K562 (cell line): ENCODE measurements around the gene SLC66A3. TPM values are rescaled to one million over a fixed set of nuclear protein-coding genes. Genes with fewer than 3 reads are reported as not detected.

Source experiments
- ATAC-seq: fragments of 200-7000 bp; cut with Tn5 transposase; 3 replicates; pipeline ENCODE4 v1.9.1; 2020; ENCODE audit warnings: moderate library complexity
- BruUV-seq: library from RNA; stranded (reverse); fragments of 400-500 nt; replicated peaks from 2 replicates; lab custom pipeline; 2021; lab: Mats Ljungman, UMichigan
- CTCF ChIA-PET: fragments of 300-600 bp; formaldehyde crosslinking; extraction: SDS; loops from one replicate; lab custom pipeline; 2021; ENCODE audit warnings: low intra/inter-chr PET ratio; lab: Yijun Ruan, JAX
- POLR2A ChIA-PET: fragments of 300-600, 350-650 bp; sonication (Branson Sonifier 250); formaldehyde crosslinking; extraction: SDS; loops from one replicate; lab custom pipeline; 2021; ENCODE audit warnings: antibody characterized with exemption, inconsistent platforms; lab: Yijun Ruan, JAX
- DNase-seq, 4 experiments: peaks; one replicate each; pipeline versions ENCODE4 v3.0.0 to v3.0.0-alpha.2; 2011 to 2018; ENCODE audit warnings: low spot score in 3 of 4, mixed read lengths in 3 of 4; ENCODE audit errors: extremely low read depth in 1 of 4
- FAIRE-seq: peaks from 2 replicates; lab custom pipeline; 2011; peaks lifted over from hg19 to GRCh38; lab: Jason Lieb, UNC
- H2AFZ ChIP-seq: 2 replicates; pipeline ENCODE4 v1.6.0; 2011; ENCODE audit warnings: low read depth, low read length, control low read depth, inconsistent platforms
- H3K27ac ChIP-seq: fragments of 200-600 bp; 3 replicates; pipeline ENCODE4 v1.8.0; 2011; ENCODE audit warnings: low read depth, mild to moderate bottlenecking, control low read depth, inconsistent platforms, low read length, moderate library complexity, mixed read lengths; ENCODE audit errors: extremely low read depth
- H3K27me3 ChIP-seq, 2 experiments: fragments of 300-600 bp in 1 of 2; 2 replicates in 1 of 2; 3 replicates in 1 of 2; pipeline versions ENCODE4 v1.6.0 to v1.8.0; 2011; ENCODE audit warnings: inconsistent platforms in 2 of 2, low read length in 2 of 2, mild to moderate bottlenecking in 1 of 2, mixed read lengths in 1 of 2, moderate library complexity in 1 of 2; ENCODE audit not compliant: control insufficient read depth in 2 of 2, insufficient read depth in 2 of 2
- H3K36me3 ChIP-seq: fragments of 300-600 bp; 3 replicates; pipeline ENCODE4 v1.8.0; 2011; ENCODE audit warnings: mild to moderate bottlenecking, low read length, inconsistent platforms; ENCODE audit not compliant: control insufficient read depth, insufficient read depth
- H3K4me1 ChIP-seq, 2 experiments: fragments of 200-600 bp in 1 of 2; replicated peaks in 1 of 2; 2 replicates in 1 of 2; 3 replicates in 1 of 2; pipeline versions ENCODE4 v1.5.1 to v1.8.0; 2011; ENCODE audit warnings: inconsistent platforms in 2 of 2, low read length in 2 of 2, mild to moderate bottlenecking in 1 of 2, mixed read lengths in 1 of 2, moderate library complexity in 1 of 2; ENCODE audit not compliant: control insufficient read depth in 2 of 2, insufficient read depth in 2 of 2
- H3K4me2 ChIP-seq: 2 replicates; pipeline ENCODE4 v1.6.1; 2011; ENCODE audit warnings: low read length, control low read depth, inconsistent platforms, mixed read lengths; ENCODE audit not compliant: insufficient read depth
- H3K4me3 ChIP-seq: fragments of 200-600 bp; sonication (generic), shearing (Covaris generic); 2 replicates; pipeline ENCODE4 v1.5.1; 2016; ENCODE audit warnings: control low read depth, inconsistent platforms
- H3K79me2 ChIP-seq: fragments of 200-600 bp; 3 replicates; pipeline ENCODE4 v1.8.0; 2011; ENCODE audit warnings: low read length, inconsistent platforms; ENCODE audit not compliant: control insufficient read depth, insufficient read depth
- H3K9ac ChIP-seq, 2 experiments: 2 replicates each; pipeline versions ENCODE4 v1.6.0 to v1.6.1; 2011; ENCODE audit warnings: low read depth in 2 of 2, low read length in 2 of 2, control low read depth in 1 of 2, inconsistent platforms in 1 of 2, mild to moderate bottlenecking in 1 of 2, mixed read lengths in 1 of 2; ENCODE audit not compliant: insufficient read depth in 1 of 2
- H3K9me1 ChIP-seq: one replicate; pipeline ENCODE4 v1.6.0; 2011; ENCODE audit warnings: inconsistent platforms, mild to moderate bottlenecking, low read length, moderate library complexity; ENCODE audit not compliant: control insufficient read depth, insufficient read depth
- H3K9me3 ChIP-seq: replicated peaks from 2 replicates; pipeline ENCODE4 v1.5.1; 2011; ENCODE audit warnings: low read depth, low read length, inconsistent platforms; ENCODE audit not compliant: control insufficient read depth, insufficient read depth
- H4K20me1 ChIP-seq: replicated peaks from 2 replicates; pipeline ENCODE4 v1.6.1; 2011; ENCODE audit warnings: low read length, inconsistent platforms, mixed read lengths; ENCODE audit not compliant: control insufficient read depth, insufficient read depth
- ATF7 ChIP-seq: fragments of 450-650 bp; IDR thresholded peaks from 2 replicates; pipeline ENCODE4 v1.7.1; 2014; ENCODE audit warnings: mild to moderate bottlenecking, moderate library complexity
- CREB1 ChIP-seq, 2 experiments: sonication (generic) in 1 of 2; formaldehyde crosslinking in 1 of 2; IDR thresholded peaks; 2 replicates each; pipeline versions ENCODE4 v1.6.1 to v1.8.0; 2012 to 2022; ENCODE audit warnings: inconsistent platforms in 1 of 2, mild to moderate bottlenecking in 1 of 2, missing genetic modification reagents in 1 of 2, moderate library complexity in 1 of 2
- DIDO1 ChIP-seq: fragments of 450-650 bp; IDR thresholded peaks from 2 replicates; pipeline ENCODE4 v1.6.1; 2016; ENCODE audit warnings: low read depth, missing biosample characterization, missing genetic modification characterization
- EP400 ChIP-seq: fragments of 450-650 bp; IDR thresholded peaks from 2 replicates; pipeline ENCODE4 v1.6.1; 2017; ENCODE audit warnings: antibody characterized with exemption, mild to moderate bottlenecking, moderate library complexity
- MTA1 ChIP-seq: fragments of 450-650 bp; IDR thresholded peaks from 2 replicates; pipeline ENCODE4 v1.6.1; 2017; ENCODE audit warnings: borderline replicate concordance
- POLR2AphosphoS5 ChIP-seq: IDR thresholded peaks from 2 replicates; pipeline ENCODE4 v1.6.1; 2011; ENCODE audit warnings: mild to moderate bottlenecking, low read depth, low read length, moderate library complexity; ENCODE audit not compliant: control insufficient read depth, insufficient read depth
- SIX5 ChIP-seq, 2 experiments: IDR thresholded peaks; 2 replicates each; pipeline ENCODE4 v1.6.1; 2011; ENCODE audit warnings: low read length in 2 of 2, borderline replicate concordance in 1 of 2, low read depth in 1 of 2, mild to moderate bottlenecking in 1 of 2, moderate library complexity in 1 of 2; ENCODE audit not compliant: insufficient read depth in 1 of 2
- SNAPC5 ChIP-seq: fragments of 250-450 bp; sonication (Bioruptor Pico); IDR thresholded peaks from 2 replicates; pipeline ENCODE4 v1.8.0; 2021; ENCODE audit warnings: moderate library complexity, mild to moderate bottlenecking, inconsistent platforms
- SRF ChIP-seq, 2 experiments: fragments of 250-450, 450-650 bp in 1 of 2; sonication (Bioruptor Pico) in 1 of 2; sonication (generic) in 1 of 2; formaldehyde crosslinking; IDR thresholded peaks; 2 replicates each; pipeline versions ENCODE4 v1.5.0 to v1.5.1; 2020 to 2022; ENCODE audit warnings: mild to moderate bottlenecking in 1 of 2, missing genetic modification reagents in 1 of 2
- TRIM25 ChIP-seq: fragments of 450-650 bp; IDR thresholded peaks from 2 replicates; pipeline ENCODE4 v1.7.0; 2016; ENCODE audit warnings: borderline replicate concordance
- YY1 ChIP-seq, 3 experiments: IDR thresholded peaks; 2 replicates each; pipeline ENCODE4 v1.6.1; 2011; ENCODE audit warnings: low read length in 2 of 3, mild to moderate bottlenecking in 2 of 3, moderate library complexity in 2 of 3, borderline replicate concordance in 1 of 3, control low read depth in 1 of 3, low read depth in 1 of 3; ENCODE audit not compliant: insufficient read depth in 3 of 3, insufficient replicate concordance in 2 of 3, control insufficient read depth in 1 of 3, insufficient read length in 1 of 3; ENCODE audit errors: extremely low read depth in 1 of 3
- ZNF217 ChIP-seq: sonication (generic); formaldehyde crosslinking; IDR thresholded peaks from 2 replicates; pipeline ENCODE4 v1.8.0; 2022; ENCODE audit warnings: mild to moderate bottlenecking, missing genetic modification reagents
- ZNF436 ChIP-seq: fragments of 250-450, 450-650 bp; sonication (Bioruptor Pico); formaldehyde crosslinking; IDR thresholded peaks from 2 replicates; pipeline ENCODE4 v1.7.0; 2020; ENCODE audit warnings: mild to moderate bottlenecking
- WGBS: fragments of 100-300 bp; shearing (Covaris generic); methylation state at CpG from one replicate; pipeline ENCODE4 v1.1.6; 2016; ENCODE audit warnings: low coverage, mixed read lengths; ENCODE audit not compliant: insufficient coverage; ENCODE audit errors: missing lambda C conversion rate; 5-methylcytosine and 5-hydroxymethylcytosine counted together
- in situ Hi-C: fragments of 300-500 bp; cut with MboI; formaldehyde crosslinking; loops from 4 replicates; pipeline ENCODE4 v1.15.0; 2018; ENCODE audit warnings: inconsistent platforms, mixed read lengths
- intact Hi-C: fragments of 100-400 bp; cut with micrococcal nuclease; formaldehyde crosslinking; loops from 2 replicates; pipeline ENCODE4 v1.14.2; 2022
- polyA plus RNA-seq, 8 experiments: library from polyadenylated mRNA; depleted of rRNA in 4 of 8; stranded (reverse) in 5 of 8; unstranded in 3 of 8; fragments of >200 nt; fragmentation: Nextera tagmentation in 2 of 8; fragmentation: Illumina TruSeq in 1 of 8; extraction: Ambion mirVana in 2 of 8; extraction: Trizol in 1 of 8; gene quantifications; 2 replicates each; pipeline versions ENCODE4 v1.2.1 to v1.2.3, GENCODE V29; 2011 to 2014; ENCODE audit warnings: inconsistent platforms in 1 of 8, missing spikeins in 1 of 8
- total RNA-seq, 7 experiments: library from RNA; depleted of rRNA in 6 of 7; stranded (reverse); fragments of >200 nt in 6 of 7; fragmentation: Illumina TruSeq in 2 of 7; extraction: Trizol in 2 of 7; gene quantifications; 2 replicates each; pipeline versions ENCODE4 v1.2.1 to v1.2.3, GENCODE V29; 2011 to 2021; ENCODE audit warnings: low replicate concordance in 1 of 7
- TF ChIP-seq, protein P1 (sequence below): fragments of 250-450 bp; sonication (Bioruptor Pico); IDR thresholded peaks from 2 replicates; pipeline ENCODE4 v1.4.0; 2020; ENCODE audit warnings: mild to moderate bottlenecking, moderate library complexity

SLC66A3 gene
- total and polyA plus RNA-seq, 9 of the 15 experiments (the other 6 are each of a cell fraction or from before 2014, with no cell fraction given): 2.8 to 30.0 (median 9.1) TPM

GRCh38 chr2:11152591-11152990, 2.7 kb upstream of the SLC66A3 start:
- POLR2A ChIA-PET: interaction anchor here (1.2 kb wide), 2 partner anchors 9 to 341 kb away, joined by 3 read pairs; no protein-coding TSS in a partner anchor
- no peak for FAIRE-seq
- H3K9me1 ChIP-seq: no peaks in the 10 kb centered on the region
- H3K9ac ChIP-seq: no peak overlapping the region
- ATAC-seq: no peak
- H3K4me1 ChIP-seq: peaks cover 13 to 30% of the 10 kb centered on the region in 2 experiments; a peak in 4 of 5 replicates
- in situ Hi-C loops: no loop called here
- no peak overlapping the region for H3K4me2 ChIP-seq
- no TSS peak for BruUV-seq
- no peaks in the 10 kb centered on the region for H3K9me3 ChIP-seq
- no peak for DNase-seq
- H3K36me3 ChIP-seq: no peaks in the 10 kb centered on the region
- no peak for TF ChIP-seq ZNF436
- no peak for TF ChIP-seq POLR2AphosphoS5
- no peak for TF ChIP-seq ATF7
- TF ChIP-seq SIX5 (IDR thresholded peaks at IDR 0.05; ENCODE audit: borderline replicate concordance in 1 of 2, insufficient read depth in 1 of 2, low read depth in 1 of 2, low read length in 2 of 2): no peak
- no peak for TF ChIP-seq DIDO1
- TF ChIP-seq, protein P1, sequence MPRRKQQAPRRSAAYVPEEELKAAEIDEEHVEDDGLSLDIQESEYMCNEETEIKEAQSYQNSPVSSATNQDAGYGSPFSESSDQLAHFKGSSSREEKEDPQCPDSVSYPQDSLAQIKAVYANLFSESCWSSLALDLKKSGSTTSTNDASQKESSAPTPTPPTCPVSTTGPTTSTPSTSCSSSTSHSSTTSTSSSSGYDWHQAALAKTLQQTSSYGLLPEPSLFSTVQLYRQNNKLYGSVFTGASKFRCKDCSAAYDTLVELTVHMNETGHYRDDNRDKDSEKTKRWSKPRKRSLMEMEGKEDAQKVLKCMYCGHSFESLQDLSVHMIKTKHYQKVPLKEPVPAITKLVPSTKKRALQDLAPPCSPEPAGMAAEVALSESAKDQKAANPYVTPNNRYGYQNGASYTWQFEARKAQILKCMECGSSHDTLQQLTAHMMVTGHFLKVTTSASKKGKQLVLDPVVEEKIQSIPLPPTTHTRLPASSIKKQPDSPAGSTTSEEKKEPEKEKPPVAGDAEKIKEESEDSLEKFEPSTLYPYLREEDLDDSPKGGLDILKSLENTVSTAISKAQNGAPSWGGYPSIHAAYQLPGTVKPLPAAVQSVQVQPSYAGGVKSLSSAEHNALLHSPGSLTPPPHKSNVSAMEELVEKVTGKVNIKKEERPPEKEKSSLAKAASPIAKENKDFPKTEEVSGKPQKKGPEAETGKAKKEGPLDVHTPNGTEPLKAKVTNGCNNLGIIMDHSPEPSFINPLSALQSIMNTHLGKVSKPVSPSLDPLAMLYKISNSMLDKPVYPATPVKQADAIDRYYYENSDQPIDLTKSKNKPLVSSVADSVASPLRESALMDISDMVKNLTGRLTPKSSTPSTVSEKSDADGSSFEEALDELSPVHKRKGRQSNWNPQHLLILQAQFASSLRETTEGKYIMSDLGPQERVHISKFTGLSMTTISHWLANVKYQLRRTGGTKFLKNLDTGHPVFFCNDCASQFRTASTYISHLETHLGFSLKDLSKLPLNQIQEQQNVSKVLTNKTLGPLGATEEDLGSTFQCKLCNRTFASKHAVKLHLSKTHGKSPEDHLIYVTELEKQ (CRISPR knock-in tag): no peak
- no peak for TF ChIP-seq ZNF217 (CRISPR knock-in tag)
- TF ChIP-seq SNAPC5: no peak
- TF ChIP-seq MTA1: no peak
- TF ChIP-seq TRIM25: no peak
- TF ChIP-seq SRF (CRISPR knock-in tag; IDR thresholded peaks at IDR 0.05): no peak
- TF ChIP-seq EP400: no peak
- TF ChIP-seq YY1 (IDR thresholded peaks at IDR 0.05; ENCODE audit: borderline replicate concordance in 1 of 3, control insufficient read depth in 1 of 3, extremely low read depth in 1 of 3, insufficient read depth in 3 of 3, insufficient read length in 1 of 3, insufficient replicate concordance in 2 of 3, low read depth in 1 of 3, low read length in 2 of 3): no peak
- TF ChIP-seq CREB1 (IDR thresholded peaks at IDR 0.05): no peak
- no peak for TF ChIP-seq CREB1 (CRISPR knock-in tag; IDR thresholded peaks at IDR 0.05)
- TF ChIP-seq, all 486 proteins: peak for 0
- Histone ChIP-seq H3K4me3 (no peak overlapping the region), H3K27ac (no peak overlapping the region), H4K20me1 (0 out of 2 replicates have a peak, but pooled peaks cover 2% of the 10 kb centered on the region), H3K27me3 (no peaks in the 10 kb centered on the region), H2AFZ (no peak overlapping the region), H3K79me2 (no peaks in the 10 kb centered on the region)
- WGBS: 12% methylated on average over 6 of the region's 6 CpGs
- intact Hi-C loops: no loop called here
- CTCF ChIA-PET: no interaction called here
